DOHH2 (cell line): ENCODE measurements around the gene ARHGEF7.
"Not testable (repeated sequence)": the region's sequence is repeated elsewhere in the genome, so short reads cannot be mapped to it uniquely, and the experiment has no call there.

Experiments used
- H3F3A ChIP-seq: fragments of 200-600 bp; sonication (generic), shearing (Covaris generic); 2 replicates; pipeline ENCODE4 v1.6.0; 2016; ENCODE audit warnings: antibody characterized with exemption, mild to moderate bottlenecking; ENCODE audit not compliant: control insufficient read depth, insufficient read depth
- H3K27ac ChIP-seq: fragments of 200-600 bp; sonication (generic); 2 replicates; pipeline ENCODE4 v1.5.1; 2014; ENCODE audit warnings: low read depth, mild to moderate bottlenecking, low read length, moderate library complexity
- H3K27me3 ChIP-seq: fragments of 200-600 bp; sonication (generic); 2 replicates; pipeline ENCODE4 v1.6.1; 2014; ENCODE audit warnings: mild to moderate bottlenecking, low read length, mixed read lengths; ENCODE audit not compliant: control insufficient read depth
- H3K36me3 ChIP-seq: fragments of 200-600 bp; sonication (generic); 2 replicates; pipeline ENCODE4 v1.6.1; 2014; ENCODE audit warnings: mild to moderate bottlenecking, low read length, moderate library complexity, mixed read lengths; ENCODE audit not compliant: control insufficient read depth
- H3K4me1 ChIP-seq: fragments of 200-600 bp; sonication (generic); 2 replicates; pipeline ENCODE4 v1.6.1; 2014; ENCODE audit warnings: mild to moderate bottlenecking, low read length, mixed read lengths; ENCODE audit not compliant: control insufficient read depth
- H3K4me2 ChIP-seq: fragments of 200-600 bp; sonication (generic); 2 replicates; pipeline ENCODE4 v1.6.0; 2014; ENCODE audit warnings: mild to moderate bottlenecking, low read length, moderate library complexity
- H3K4me3 ChIP-seq: fragments of 200-600 bp; sonication (generic); 2 replicates; pipeline ENCODE4 v1.5.1; 2014; ENCODE audit warnings: mild to moderate bottlenecking, low read length, mixed read lengths
- H3K79me2 ChIP-seq: fragments of 200-600 bp; sonication (generic); 2 replicates; pipeline ENCODE4 v1.6.1; 2014; ENCODE audit warnings: mild to moderate bottlenecking, low read length, mixed read lengths; ENCODE audit not compliant: control insufficient read depth
- H3K9me2 ChIP-seq: fragments of 200-600 bp; sonication (generic); replicated peaks from 2 replicates; pipeline ENCODE4 v1.6.1; 2014; ENCODE audit warnings: mild to moderate bottlenecking, low read length, mixed read lengths; ENCODE audit not compliant: control insufficient read depth
- H3K9me3 ChIP-seq: fragments of 200-600 bp; sonication (generic); 2 replicates; pipeline ENCODE4 v1.6.1; 2014; ENCODE audit warnings: antibody characterized with exemption, low read length, mixed read lengths; ENCODE audit not compliant: control insufficient read depth, insufficient read depth
- H4K20me1 ChIP-seq: fragments of 200-600 bp; sonication (generic); 2 replicates; pipeline ENCODE4 v1.6.0; 2014; ENCODE audit warnings: low read depth, mild to moderate bottlenecking, antibody characterized with exemption, low read length, moderate library complexity; ENCODE audit not compliant: control insufficient read depth, insufficient read depth
- CTCF ChIP-seq: fragments of 200-600 bp; sonication (generic); IDR thresholded peaks from one replicate; pipeline ENCODE4 v1.5.1; 2014; ENCODE audit warnings: antibody characterized with exemption, mild to moderate bottlenecking, low read depth, low read length; ENCODE audit not compliant: poor library complexity, severe bottlenecking
- EZH2phosphoT487 ChIP-seq: fragments of 200-600 bp; sonication (generic); IDR thresholded peaks from 2 replicates; pipeline ENCODE4 v1.6.1; 2017; ENCODE audit warnings: borderline replicate concordance, mild to moderate bottlenecking, antibody characterized with exemption, low read length, moderate library complexity, mixed read lengths

ARHGEF7 gene

GRCh38 chr13:111068009-111068350 lies 47.1 kb upstream of the ARHGEF7 start:
- Histone ChIP-seq H3K4me3 (no peak overlapping the region), H3K27me3 (peaks cover 25% of the 10 kb centered on the region), H3K27ac (no peak overlapping the region), H3K9me2 (no peaks in the 10 kb centered on the region), H4K20me1 (no peaks in the 10 kb centered on the region), H3F3A (no peaks in the 10 kb centered on the region), H3K4me1 (peaks cover 5% of the 10 kb centered on the region; the same call in 1 of the 2 replicates), H3K9me3 (peaks cover 5% of the 10 kb centered on the region; the same call in 1 of the 2 replicates), H3K36me3 (no peaks in the 10 kb centered on the region), H3K79me2 (no peaks in the 10 kb centered on the region), H3K4me2 (peak overlapping the region; percentile 53)
- TF ChIP-seq CTCF (no peak), EZH2phosphoT487 (no peak)

DNA sequence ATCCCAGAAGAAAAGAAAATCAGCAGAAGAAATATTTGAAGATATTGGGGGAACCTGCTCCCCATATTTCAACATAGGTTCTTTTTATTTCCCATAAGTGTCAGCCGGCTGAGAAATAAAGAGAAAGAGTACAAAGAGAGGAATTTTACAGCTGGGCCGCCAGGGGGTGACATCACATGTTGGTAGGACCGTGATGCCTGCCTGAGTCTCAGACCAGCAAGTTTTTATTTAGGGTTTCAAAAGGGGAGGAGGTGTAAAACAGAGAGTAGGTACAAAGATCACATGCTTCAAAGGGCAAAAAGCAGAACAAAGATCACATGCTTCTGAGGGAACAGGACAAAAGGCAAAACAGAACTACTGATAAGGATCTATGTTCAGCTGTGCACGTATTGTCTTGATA lies 44.0 kb upstream of the ARHGEF7 start:
- not testable (repeated sequence) for H3K27ac ChIP-seq, H3K36me3 ChIP-seq, H3F3A ChIP-seq, H3K4me3 ChIP-seq, H3K79me2 ChIP-seq, H4K20me1 ChIP-seq, H3K4me2 ChIP-seq, H3K9me2 ChIP-seq
- Histone ChIP-seq H3K27me3 (peaks cover 18% of the 10 kb centered on the region; the same call in 1 of the 2 replicates), H3K4me1 (peaks cover 11% of the 10 kb centered on the region; the same call in 1 of the 2 replicates), H3K9me3 (peaks cover 14% of the 10 kb centered on the region; the same call in 1 of the 2 replicates)
- peak; percentile 35 for TF ChIP-seq CTCF

GRCh38 chr13:111071526-111071925 lies 43.6 kb upstream of the ARHGEF7 start:
- Histone ChIP-seq H3K9me3 (peaks cover 15% of the 10 kb centered on the region; the same call in 1 of the 2 replicates), H3K4me1 (peaks cover 11% of the 10 kb centered on the region; the same call in 1 of the 2 replicates), H3K27me3 (peaks cover 16% of the 10 kb centered on the region; the same call in 1 of the 2 replicates)
- not testable (repeated sequence) for H3K36me3 ChIP-seq, H4K20me1 ChIP-seq, H3K9me2 ChIP-seq, H3F3A ChIP-seq, H3K4me3 ChIP-seq, H3K4me2 ChIP-seq, H3K27ac ChIP-seq, H3K79me2 ChIP-seq

DNA sequence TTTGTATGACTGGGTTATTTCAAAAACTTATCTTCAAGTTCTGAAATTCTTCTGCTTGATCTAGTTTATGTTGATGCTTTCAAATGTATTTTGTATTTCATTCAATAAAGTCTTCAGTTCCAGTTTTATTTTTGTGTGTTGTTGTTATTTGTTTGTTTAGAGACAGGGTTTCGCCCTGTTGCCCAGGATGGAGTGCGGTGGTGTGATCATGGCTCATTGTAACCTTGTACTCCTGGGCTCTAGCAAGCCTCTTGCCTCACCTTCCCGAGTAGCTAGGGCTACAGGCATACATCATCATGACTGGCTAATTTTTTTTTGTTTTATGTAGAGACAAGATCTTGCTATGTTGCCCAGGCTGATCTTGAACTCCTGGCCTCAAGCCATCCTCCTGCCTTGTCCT lies 40.3 kb upstream of the ARHGEF7 start:
- no peaks in the 10 kb centered on the region for H3K27me3 ChIP-seq
- H4K20me1 ChIP-seq: no peaks in the 10 kb centered on the region
- H3K27ac ChIP-seq: no peak overlapping the region
- H3F3A ChIP-seq: no peaks in the 10 kb centered on the region
- no peaks in the 10 kb centered on the region for H3K36me3 ChIP-seq
- H3K9me3 ChIP-seq: peaks cover 15% of the 10 kb centered on the region; the same call in 1 of the 2 replicates
- peaks cover 6% of the 10 kb centered on the region; the same call in 1 of the 2 replicates for H3K4me1 ChIP-seq
- no peaks in the 10 kb centered on the region for H3K79me2 ChIP-seq
- no peak overlapping the region for H3K4me3 ChIP-seq
- no peak overlapping the region for H3K4me2 ChIP-seq
- TF ChIP-seq CTCF (no peak), EZH2phosphoT487 (no peak)
- H3K9me2 ChIP-seq: no peaks in the 10 kb centered on the region
